K562 (cell line): ENCODE measurements around the gene CACNA1C. TPM values are rescaled to one million over a fixed set of nuclear protein-coding genes. Genes with fewer than 3 reads are reported as not detected.

Experiments
- CREM ChIP-seq: IDR thresholded peaks from 2 replicates; pipeline ENCODE4 v1.6.1; 2014; ENCODE audit warnings: antibody characterized with exemption, low read depth
- IRF1 ChIP-seq: sonication (generic); formaldehyde crosslinking; IDR thresholded peaks from 2 replicates; pipeline ENCODE4 v1.8.0; 2022; ENCODE audit warnings: missing genetic modification reagents, mild to moderate bottlenecking, borderline replicate concordance
- IRF9 ChIP-seq: fragments of 450-650 bp; IDR thresholded peaks from 2 replicates; pipeline ENCODE4 v1.6.1; 2016; ENCODE audit warnings: missing biosample characterization, missing genetic modification characterization
- MYC ChIP-seq, 2 experiments: fragments of 250-450 bp in 1 of 2; sonication (Bioruptor Pico) in 1 of 2; IDR thresholded peaks; 2 replicates each; pipeline versions ENCODE4 v1.5.1 to v1.6.1; 2012 to 2021; ENCODE audit warnings: low read depth in 2 of 2, borderline replicate concordance in 1 of 2, improper control_type of control experiment in 1 of 2, low read length in 1 of 2, mild to moderate bottlenecking in 1 of 2, moderate library complexity in 1 of 2
- NBN ChIP-seq: fragments of 450-650 bp; IDR thresholded peaks from 2 replicates; pipeline ENCODE4 v1.6.1; 2016; ENCODE audit warnings: low read depth, mild to moderate bottlenecking
- NFIC ChIP-seq: fragments of 450-650 bp; IDR thresholded peaks from 2 replicates; pipeline ENCODE4 v1.6.1; 2017; ENCODE audit warnings: mild to moderate bottlenecking, inconsistent platforms
- SMAD2 ChIP-seq: fragments of 150-350 bp; IDR thresholded peaks from 2 replicates; pipeline ENCODE4 v1.6.1; 2014; ENCODE audit warnings: low read depth, mild to moderate bottlenecking, low read length
- TFAP4 ChIP-seq: sonication (generic); formaldehyde crosslinking; IDR thresholded peaks from 2 replicates; pipeline ENCODE4 v1.8.0; 2022; ENCODE audit warnings: missing genetic modification reagents, mild to moderate bottlenecking, moderate library complexity, borderline replicate concordance
- U2AF1 ChIP-seq: fragments of 200-400 bp; formaldehyde crosslinking; optimal IDR thresholded peaks from 2 replicates; pipeline ENCODE3; 2017; ENCODE audit warnings: mild to moderate bottlenecking, low read depth, low read length, moderate library complexity
- XRCC4 ChIP-seq: IDR thresholded peaks from one replicate; pipeline ENCODE4 v1.6.1; 2011; ENCODE audit not compliant: insufficient read depth, insufficient read length; ENCODE audit errors: extremely low read depth
- ZNF253 ChIP-seq: fragments of 250-450 bp; sonication (Bioruptor Pico); conservative IDR thresholded peaks from 2 replicates; pipeline ENCODE4 v1.6.1; 2021; ENCODE audit warnings: mild to moderate bottlenecking
- ZNF436 ChIP-seq: fragments of 250-450, 450-650 bp; sonication (Bioruptor Pico); formaldehyde crosslinking; IDR thresholded peaks from 2 replicates; pipeline ENCODE4 v1.7.0; 2020; ENCODE audit warnings: mild to moderate bottlenecking
- ZNF511 ChIP-seq: sonication (generic); formaldehyde crosslinking; IDR thresholded peaks from 2 replicates; pipeline ENCODE4 v1.8.0; 2022; ENCODE audit warnings: mild to moderate bottlenecking, missing genetic modification reagents
- ZNF512 ChIP-seq: IDR thresholded peaks from 2 replicates; pipeline ENCODE4 v1.6.1; 2016; ENCODE audit warnings: missing genetic modification characterization, missing compliant biosample characterization
- ZNF699 ChIP-seq: fragments of 250-450 bp; sonication (Bioruptor Pico); IDR thresholded peaks from 2 replicates; pipeline ENCODE4 v1.8.0; 2021; ENCODE audit warnings: mild to moderate bottlenecking, moderate library complexity; ENCODE audit not compliant: insufficient replicate concordance
- polyA plus RNA-seq, 8 experiments: library from polyadenylated mRNA; depleted of rRNA in 4 of 8; stranded (reverse) in 5 of 8; unstranded in 3 of 8; fragments of >200 nt; fragmentation: Nextera tagmentation in 2 of 8; fragmentation: Illumina TruSeq in 1 of 8; extraction: Ambion mirVana in 2 of 8; extraction: Trizol in 1 of 8; gene quantifications; 2 replicates each; pipeline versions ENCODE4 v1.2.1 to v1.2.3, GENCODE V29; 2011 to 2014; ENCODE audit warnings: inconsistent platforms in 1 of 8, missing spikeins in 1 of 8
- total RNA-seq, 7 experiments: library from RNA; depleted of rRNA in 6 of 7; stranded (reverse); fragments of >200 nt in 6 of 7; fragmentation: Illumina TruSeq in 2 of 7; extraction: Trizol in 2 of 7; gene quantifications; 2 replicates each; pipeline versions ENCODE4 v1.2.1 to v1.2.3, GENCODE V29; 2011 to 2021; ENCODE audit warnings: low replicate concordance in 1 of 7
- TF ChIP-seq, protein P1 (sequence below): sonication (generic); formaldehyde crosslinking; IDR thresholded peaks from 2 replicates; pipeline ENCODE4 v1.8.0; 2022; ENCODE audit warnings: mild to moderate bottlenecking, missing genetic modification reagents
- TF ChIP-seq, protein P2 (sequence below): IDR thresholded peaks from 2 replicates; pipeline ENCODE4 v1.6.1; 2011; ENCODE audit warnings: borderline replicate concordance, low read depth, mild to moderate bottlenecking, moderate library complexity, low read length; ENCODE audit not compliant: insufficient read depth, poor library complexity, severe bottlenecking

CACNA1C gene
- total and polyA plus RNA-seq, 9 of the 15 experiments (the other 6 are each of a cell fraction or from before 2014, with no cell fraction given) = not detected

DNA sequence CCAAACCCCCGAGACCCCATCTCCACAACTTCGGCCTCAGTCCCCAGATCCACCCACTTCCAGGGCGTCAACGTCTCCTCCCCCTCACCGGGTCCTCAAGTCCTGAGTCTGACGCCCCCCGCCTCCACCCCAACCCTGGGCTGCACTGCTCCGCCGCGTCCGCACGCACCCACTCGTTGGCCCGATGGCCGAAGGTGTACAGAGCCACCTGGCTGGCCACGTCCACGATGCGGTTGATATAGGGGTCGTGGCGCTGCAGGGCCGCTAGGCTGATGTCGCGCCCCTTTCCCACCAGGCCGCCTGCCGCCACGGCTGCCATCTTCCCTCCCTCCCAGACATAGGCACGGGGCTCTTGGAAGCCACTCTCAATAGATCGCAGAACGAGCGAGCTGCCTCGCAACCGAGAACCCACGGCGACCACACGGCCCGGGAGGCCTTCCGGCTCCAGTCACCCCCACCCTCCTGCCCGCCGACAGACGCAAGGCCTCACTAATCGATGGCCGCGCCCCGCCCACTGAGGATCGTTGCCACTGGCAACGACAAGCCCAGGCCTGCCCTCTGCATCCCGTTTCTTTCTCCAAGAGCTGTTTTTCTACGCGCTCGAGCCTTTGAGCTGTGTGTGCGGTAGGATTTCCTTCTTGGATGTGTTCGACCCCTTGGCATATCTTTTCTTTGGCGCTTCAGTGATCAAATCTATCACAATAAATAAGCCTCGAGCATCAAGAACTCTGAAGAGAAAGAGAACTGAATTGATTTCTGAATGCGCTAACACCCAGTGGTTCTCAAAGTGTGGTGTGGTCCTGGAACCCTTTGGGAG, 48.5 kb upstream of the CACNA1C start, which contains the start of gene DCP1B (continued):
- TF ChIP-seq, protein P1, sequence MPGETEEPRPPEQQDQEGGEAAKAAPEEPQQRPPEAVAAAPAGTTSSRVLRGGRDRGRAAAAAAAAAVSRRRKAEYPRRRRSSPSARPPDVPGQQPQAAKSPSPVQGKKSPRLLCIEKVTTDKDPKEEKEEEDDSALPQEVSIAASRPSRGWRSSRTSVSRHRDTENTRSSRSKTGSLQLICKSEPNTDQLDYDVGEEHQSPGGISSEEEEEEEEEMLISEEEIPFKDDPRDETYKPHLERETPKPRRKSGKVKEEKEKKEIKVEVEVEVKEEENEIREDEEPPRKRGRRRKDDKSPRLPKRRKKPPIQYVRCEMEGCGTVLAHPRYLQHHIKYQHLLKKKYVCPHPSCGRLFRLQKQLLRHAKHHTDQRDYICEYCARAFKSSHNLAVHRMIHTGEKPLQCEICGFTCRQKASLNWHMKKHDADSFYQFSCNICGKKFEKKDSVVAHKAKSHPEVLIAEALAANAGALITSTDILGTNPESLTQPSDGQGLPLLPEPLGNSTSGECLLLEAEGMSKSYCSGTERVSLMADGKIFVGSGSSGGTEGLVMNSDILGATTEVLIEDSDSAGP (CRISPR knock-in tag) = no peak
- TF ChIP-seq IRF1 (CRISPR knock-in tag) = no peak
- no peak for TF ChIP-seq ZNF512
- TF ChIP-seq U2AF1 = no peak
- no peak for TF ChIP-seq SMAD2
- no peak for TF ChIP-seq XRCC4
- peak; percentile 33 for TF ChIP-seq NFIC
- TF ChIP-seq NBN = 0 out of 2 replicates have a peak, but pooled peaks have one; percentile 42
- TF ChIP-seq MYC (IDR thresholded peaks at IDR 0.05; ENCODE audit: low read depth, low read length) = peak; percentile 68; the same call in 1 of the 2 replicates
- no peak for TF ChIP-seq MYC (CRISPR knock-in tag; IDR thresholded peaks at IDR 0.05; ENCODE audit: borderline replicate concordance, low read depth)
- no peak for TF ChIP-seq ZNF253 (CRISPR knock-in tag)
- no peak for TF ChIP-seq IRF9
- peak; percentile 67 for TF ChIP-seq CREM
- no peak for TF ChIP-seq ZNF436
- TF ChIP-seq ZNF511 (CRISPR knock-in tag) = peak; percentile 70; the same call in 1 of the 2 replicates
- TF ChIP-seq, protein P2, sequence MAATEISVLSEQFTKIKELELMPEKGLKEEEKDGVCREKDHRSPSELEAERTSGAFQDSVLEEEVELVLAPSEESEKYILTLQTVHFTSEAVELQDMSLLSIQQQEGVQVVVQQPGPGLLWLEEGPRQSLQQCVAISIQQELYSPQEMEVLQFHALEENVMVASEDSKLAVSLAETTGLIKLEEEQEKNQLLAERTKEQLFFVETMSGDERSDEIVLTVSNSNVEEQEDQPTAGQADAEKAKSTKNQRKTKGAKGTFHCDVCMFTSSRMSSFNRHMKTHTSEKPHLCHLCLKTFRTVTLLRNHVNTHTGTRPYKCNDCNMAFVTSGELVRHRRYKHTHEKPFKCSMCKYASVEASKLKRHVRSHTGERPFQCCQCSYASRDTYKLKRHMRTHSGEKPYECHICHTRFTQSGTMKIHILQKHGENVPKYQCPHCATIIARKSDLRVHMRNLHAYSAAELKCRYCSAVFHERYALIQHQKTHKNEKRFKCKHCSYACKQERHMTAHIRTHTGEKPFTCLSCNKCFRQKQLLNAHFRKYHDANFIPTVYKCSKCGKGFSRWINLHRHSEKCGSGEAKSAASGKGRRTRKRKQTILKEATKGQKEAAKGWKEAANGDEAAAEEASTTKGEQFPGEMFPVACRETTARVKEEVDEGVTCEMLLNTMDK = no peak
- peak; percentile 70; the same call in 1 of the 2 replicates for TF ChIP-seq TFAP4 (CRISPR knock-in tag)
- TF ChIP-seq ZNF699 (CRISPR knock-in tag) = no peak
